ENCODE data around the gene MYBL2.
"Not testable (repeated sequence)": the region's sequence is repeated elsewhere in the genome, so short reads cannot be mapped to it uniquely, and the experiment has no call there.

MYBL2 gene

GRCh38 chr20:43751167-43752050 is 84.5 kb downstream of the MYBL2 start:
- DNase-seq (ENCODE audit: low read depth): no peak

GRCh38 chr20:43752051-43752360 is 85.1 kb downstream of the MYBL2 start:
- no peak for DNase-seq (ENCODE audit: low read depth)

GRCh38 chr20:43752561-43753301 is 85.8 kb downstream of the MYBL2 start:
- no peak for DNase-seq (ENCODE audit: low read depth)

- no peak for DNase-seq (ENCODE audit: low read depth)
Measured at GRCh38 chr20:43755390-43755789, 88.5 kb downstream of the MYBL2 start.

GRCh38 chr20:43755851-43756250 is 88.9 kb downstream of the MYBL2 start:
- DNase-seq (ENCODE audit: low read depth): no peak

- not testable (repeated sequence) for DNase-seq (ENCODE audit: low read depth)
Measured at GRCh38 chr20:43757888-43758287, 91.0 kb downstream of the MYBL2 start.

- DNase-seq (ENCODE audit: low read depth): peak; percentile 3
Measured at GRCh38 chr20:43761386-43762340, 94.7 kb downstream of the MYBL2 start.

GRCh38 chr20:43762911-43763310 is 96.0 kb downstream of the MYBL2 start:
- DNase-seq (ENCODE audit: low read depth): no peak

GRCh38 chr20:43765916-43766315 is 99.0 kb downstream of the MYBL2 start:
- no peak for DNase-seq (ENCODE audit: low read depth)
